BLaER1 (cell line): ENCODE measurements around the gene ACLY.

ENCODE experiments used
- H3K27ac ChIP-seq: shearing (Covaris generic); formaldehyde crosslinking; 2 replicates; pipeline ENCODE4 v1.8.1; 2022
- H3K27me3 ChIP-seq: shearing (Covaris generic); formaldehyde crosslinking; 2 replicates; pipeline ENCODE4 v1.8.1; 2022
- H3K36me3 ChIP-seq: shearing (Covaris generic); formaldehyde crosslinking; 2 replicates; pipeline ENCODE4 v1.8.1; 2022
- H3K4me1 ChIP-seq: shearing (Covaris generic); formaldehyde crosslinking; 2 replicates; pipeline ENCODE4 v1.8.1; 2022
- H3K4me2 ChIP-seq: shearing (Covaris generic); formaldehyde crosslinking; 2 replicates; pipeline ENCODE4 v1.8.1; 2022
- H3K4me3 ChIP-seq: shearing (Covaris generic); formaldehyde crosslinking; 2 replicates; pipeline ENCODE4 v1.8.1; 2022
- H3K9ac ChIP-seq: shearing (Covaris generic); formaldehyde crosslinking; 2 replicates; pipeline ENCODE4 v1.8.1; 2022
- H3K9me3 ChIP-seq: shearing (Covaris generic); formaldehyde crosslinking; 2 replicates; pipeline ENCODE4 v1.8.1; 2022
- H4K20me1 ChIP-seq: shearing (Covaris generic); formaldehyde crosslinking; 2 replicates; pipeline ENCODE4 v1.8.1; 2022
- Cebpa-rat ChIP-seq: shearing (Covaris generic); IDR thresholded peaks from 2 replicates; pipeline ENCODE4 v1.8.1; 2022

Gene ACLY

DNA sequence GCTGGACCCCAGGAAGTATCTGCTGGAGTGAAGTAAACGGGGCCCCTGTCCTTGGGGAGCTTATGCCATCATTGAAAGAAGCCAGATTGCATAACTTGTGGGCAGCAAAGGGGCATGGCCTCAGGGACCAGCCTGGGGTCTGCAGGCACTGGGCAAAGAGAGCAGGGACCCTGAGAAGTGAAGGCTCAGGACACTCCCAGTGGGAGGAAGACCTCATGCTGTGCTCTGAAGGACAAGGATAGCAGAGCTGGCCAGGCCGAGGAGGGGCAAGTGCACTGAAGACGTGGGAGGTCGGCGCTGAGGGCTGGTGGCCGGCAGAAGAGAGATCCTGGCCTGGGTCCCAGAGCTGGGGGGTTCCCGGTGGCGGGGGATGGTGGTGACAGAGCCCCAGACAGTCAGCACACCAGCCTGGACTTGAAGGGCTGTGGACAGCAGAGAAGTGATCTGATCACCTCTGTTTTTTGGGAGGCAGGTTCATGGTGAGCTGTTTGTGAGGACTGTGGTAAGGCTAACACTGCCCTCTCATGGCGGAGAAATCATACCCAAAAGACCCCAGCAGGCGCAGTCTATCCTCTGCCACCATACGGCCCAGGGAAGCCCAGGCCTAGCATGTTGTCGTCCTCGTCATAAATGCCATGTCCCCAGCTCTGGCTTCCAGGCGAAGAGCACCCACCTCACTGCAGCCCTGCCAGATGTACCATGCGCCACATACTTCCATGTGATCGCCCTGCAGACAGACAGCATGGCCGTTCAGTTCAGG, 40.8 kb upstream of the ACLY start:
- no peaks in the 10 kb centered on the region for H4K20me1 ChIP-seq
- no peak overlapping the region for H3K4me3 ChIP-seq
- H3K27ac ChIP-seq = peak overlapping the region; percentile 38; the same call in 1 of the 2 replicates
- H3K27me3 ChIP-seq = no peaks in the 10 kb centered on the region
- no peaks in the 10 kb centered on the region for H3K9me3 ChIP-seq
- H3K36me3 ChIP-seq = no peaks in the 10 kb centered on the region
- peak overlapping the region; percentile 29; the same call in 1 of the 2 replicates for H3K9ac ChIP-seq
- 0 out of 2 replicates have a peak, but pooled peaks have one; percentile 31 for TF ChIP-seq Cebpa-rat
- H3K4me2 ChIP-seq = peak overlapping the region; percentile 26; the same call in 1 of the 2 replicates
- H3K4me1 ChIP-seq = peaks cover 52% of the 10 kb centered on the region

- Histone ChIP-seq H3K9me3 (no peaks in the 10 kb centered on the region), H3K4me2 (peak overlapping the region; percentile 26; the same call in 1 of the 2 replicates), H3K4me3 (no peak overlapping the region), H3K36me3 (no peaks in the 10 kb centered on the region), H3K4me1 (peaks cover 48% of the 10 kb centered on the region), H3K9ac (peak overlapping the region; percentile 29; the same call in 1 of the 2 replicates), H4K20me1 (no peaks in the 10 kb centered on the region), H3K27me3 (no peaks in the 10 kb centered on the region), H3K27ac (peak overlapping the region; percentile 38; the same call in 1 of the 2 replicates)
- no peak for TF ChIP-seq Cebpa-rat
These were observed 40.2 kb upstream of the ACLY start for GRCh38 chr17:41959030-41959335.

DNA sequence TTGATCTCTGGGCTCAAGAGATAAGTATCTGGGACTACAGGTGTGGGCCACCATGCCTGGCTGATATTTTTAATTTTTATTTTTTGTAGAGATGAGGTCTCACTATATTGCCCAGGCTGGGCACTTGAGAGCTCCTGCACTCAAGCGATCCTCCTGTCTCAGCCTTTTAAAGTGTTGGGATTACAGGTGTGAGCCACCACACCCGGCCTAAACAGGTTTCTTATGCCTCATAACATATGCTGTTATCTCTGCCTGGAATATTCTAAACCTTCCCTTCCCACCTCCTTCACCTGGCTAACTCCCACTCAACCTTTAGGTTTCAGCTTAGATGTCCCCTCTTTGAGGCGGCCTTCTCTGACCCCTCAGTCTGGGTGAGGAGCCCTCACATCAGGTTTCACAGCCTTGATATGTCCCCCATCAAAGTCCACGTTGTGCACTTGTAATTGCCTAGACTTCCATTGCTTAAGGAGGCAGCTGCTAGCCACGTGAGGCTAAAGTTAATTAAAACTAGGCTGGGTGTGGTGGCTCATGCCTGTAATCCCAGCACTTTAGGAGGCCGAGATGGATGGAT, 39.2 kb upstream of the ACLY start:
- Histone ChIP-seq H3K4me1 (peaks cover 43% of the 10 kb centered on the region), H3K4me2 (peak overlapping the region; percentile 3; the same call in 1 of the 2 replicates), H3K4me3 (no peak overlapping the region), H3K9me3 (no peaks in the 10 kb centered on the region), H3K9ac (no peak overlapping the region), H3K36me3 (no peaks in the 10 kb centered on the region), H3K27ac (no peak overlapping the region), H3K27me3 (no peaks in the 10 kb centered on the region), H4K20me1 (no peaks in the 10 kb centered on the region)
- no peak for TF ChIP-seq Cebpa-rat

GRCh38 chr17:41957031-41957868, 38.5 kb upstream of the ACLY start:
- H3K4me3 ChIP-seq = no peak overlapping the region
- no peaks in the 10 kb centered on the region for H3K27me3 ChIP-seq
- H3K4me2 ChIP-seq = peak overlapping the region; percentile 3
- H3K4me1 ChIP-seq = peaks cover 36% of the 10 kb centered on the region
- H3K9ac ChIP-seq = no peak overlapping the region
- no peak overlapping the region for H3K27ac ChIP-seq
- no peaks in the 10 kb centered on the region for H4K20me1 ChIP-seq
- no peaks in the 10 kb centered on the region for H3K9me3 ChIP-seq
- no peak for TF ChIP-seq Cebpa-rat
- H3K36me3 ChIP-seq = no peaks in the 10 kb centered on the region

DNA sequence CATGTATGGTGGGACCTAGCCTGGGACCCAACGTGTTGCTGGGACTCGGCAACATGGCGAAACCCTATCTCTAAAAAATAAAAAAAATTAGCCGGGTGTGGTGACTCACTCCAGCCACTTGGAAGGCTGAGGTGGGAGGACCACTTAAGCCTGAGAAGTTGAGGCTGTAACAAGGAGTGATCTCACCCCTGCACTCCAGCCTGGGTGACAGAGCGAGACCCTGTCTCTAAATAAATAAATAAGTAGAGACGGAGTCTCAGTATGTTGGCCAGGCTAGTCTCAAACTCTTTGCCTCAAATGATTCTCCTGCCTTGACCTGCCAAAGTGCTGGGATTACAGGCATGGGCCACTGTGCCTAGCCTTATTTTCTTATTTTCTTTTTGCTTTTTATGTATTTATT, 37.8 kb upstream of the ACLY start:
- H3K4me1 ChIP-seq = peaks cover 29% of the 10 kb centered on the region
- TF ChIP-seq Cebpa-rat = no peak
- no peak overlapping the region for H3K9ac ChIP-seq
- H3K36me3 ChIP-seq = no peaks in the 10 kb centered on the region
- no peak overlapping the region for H3K27ac ChIP-seq
- H4K20me1 ChIP-seq = no peaks in the 10 kb centered on the region
- H3K9me3 ChIP-seq = no peaks in the 10 kb centered on the region
- H3K4me2 ChIP-seq = no peak overlapping the region
- no peaks in the 10 kb centered on the region for H3K27me3 ChIP-seq
- H3K4me3 ChIP-seq = no peak overlapping the region

GRCh38 chr17:41948762-41949460, 30.2 kb upstream of the ACLY start:
- Histone ChIP-seq H3K27me3 (no peaks in the 10 kb centered on the region), H3K4me3 (no peak overlapping the region), H3K9me3 (no peaks in the 10 kb centered on the region), H3K4me1 (peaks cover 6% of the 10 kb centered on the region), H3K4me2 (no peak overlapping the region), H4K20me1 (no peaks in the 10 kb centered on the region), H3K36me3 (no peaks in the 10 kb centered on the region), H3K27ac (no peak overlapping the region), H3K9ac (no peak overlapping the region)
- TF ChIP-seq Cebpa-rat = no peak

- Histone ChIP-seq H3K27ac (no peak overlapping the region), H3K9ac (no peak overlapping the region), H3K9me3 (no peaks in the 10 kb centered on the region), H3K27me3 (no peaks in the 10 kb centered on the region), H3K4me3 (no peak overlapping the region), H3K4me2 (no peak overlapping the region), H3K36me3 (no peaks in the 10 kb centered on the region), H3K4me1 (peaks cover 11% of the 10 kb centered on the region), H4K20me1 (no peaks in the 10 kb centered on the region)
- no peak for TF ChIP-seq Cebpa-rat
These were observed 26.2 kb upstream of the ACLY start for GRCh38 chr17:41944943-41945342.

DNA sequence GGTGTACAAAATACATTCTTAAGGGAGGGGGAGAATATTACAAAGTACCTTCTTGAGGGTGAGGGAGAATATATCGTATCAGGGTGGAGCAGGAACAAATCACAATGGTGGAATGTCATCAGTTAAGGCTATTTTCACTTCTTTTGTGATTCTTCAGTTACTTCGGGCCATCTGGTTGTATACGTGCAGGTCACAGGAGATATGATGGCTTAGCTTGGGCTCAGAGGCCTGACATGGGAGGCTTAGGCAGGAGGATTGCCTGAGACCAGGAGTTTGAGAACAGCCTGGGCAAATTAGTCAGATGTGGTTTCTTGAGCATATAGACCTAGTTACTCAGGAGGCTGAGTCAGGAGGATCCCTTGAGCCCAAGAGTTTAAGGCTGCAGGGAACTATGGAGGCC, 24.7 kb upstream of the ACLY start:
- Histone ChIP-seq H3K36me3 (no peaks in the 10 kb centered on the region), H3K9ac (no peak overlapping the region), H3K27me3 (no peaks in the 10 kb centered on the region), H3K9me3 (no peaks in the 10 kb centered on the region), H3K4me2 (no peak overlapping the region), H3K4me1 (peaks cover 19% of the 10 kb centered on the region), H4K20me1 (no peaks in the 10 kb centered on the region), H3K4me3 (no peak overlapping the region), H3K27ac (no peak overlapping the region)
- TF ChIP-seq Cebpa-rat = no peak

DNA sequence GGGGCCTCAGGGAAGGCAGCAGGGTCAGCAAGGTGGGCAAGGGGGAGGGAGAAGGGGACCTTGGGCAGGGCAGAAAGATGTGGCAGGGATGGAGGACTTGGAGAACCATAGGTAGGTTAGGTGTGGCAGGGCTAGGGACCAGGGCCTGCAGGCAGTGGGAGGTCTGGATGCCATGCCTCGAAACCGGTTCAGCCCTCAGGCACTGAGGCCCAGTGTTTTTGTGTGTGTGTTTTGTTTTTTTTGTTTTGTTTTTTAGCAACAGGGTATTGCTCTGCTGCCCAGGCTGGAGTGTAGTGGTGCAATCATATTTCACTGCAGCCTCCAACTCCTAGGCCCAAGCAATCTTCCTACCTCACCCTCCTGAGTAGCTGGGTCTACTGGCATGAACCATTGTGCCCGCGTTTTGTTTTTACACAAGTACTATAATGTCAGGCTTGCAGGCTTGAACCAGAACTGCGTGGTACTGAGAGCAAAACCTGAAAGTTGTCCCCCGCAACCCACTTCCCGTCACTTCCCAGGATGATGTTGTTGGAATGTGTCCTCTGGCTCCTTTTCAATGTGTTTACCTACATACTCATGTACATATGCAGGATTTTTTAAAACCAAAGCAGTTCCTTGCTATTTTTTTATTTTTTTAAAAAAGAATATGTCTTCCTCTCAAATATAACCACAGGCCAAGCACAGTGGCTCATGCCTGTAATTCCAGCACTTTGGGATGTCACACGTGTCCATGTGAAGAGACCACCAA, 24.0 kb upstream of the ACLY start:
- Histone ChIP-seq H3K9me3 (no peaks in the 10 kb centered on the region), H3K27ac (no peak overlapping the region)
- TF ChIP-seq Cebpa-rat = no peak

More for the DNA sequence above, 24.0 kb upstream of the ACLY start:
- Histone ChIP-seq H3K4me1 (peaks cover 26% of the 10 kb centered on the region), H3K36me3 (no peaks in the 10 kb centered on the region), H3K4me3 (no peak overlapping the region), H3K4me2 (no peak overlapping the region), H3K9ac (no peak overlapping the region), H4K20me1 (no peaks in the 10 kb centered on the region), H3K27me3 (no peaks in the 10 kb centered on the region)
